ENCODE results near the gene CDHR1. TPM values are rescaled to one million over a fixed set of nuclear protein-coding genes. Genes with fewer than 3 reads are reported as not detected.

Gene CDHR1
- total RNA-seq, 1 donor from 2014 or later: 0.96 TPM

GRCh38 chr10:84205853-84206525, 11.7 kb downstream of the CDHR1 start:
- DNase-seq (ENCODE audit: low spot score, unreplicated experiment): no peak
- Mint-ChIP-seq H3K9me3 (ENCODE audit: low read depth) (no peaks in the 10 kb centered on the region), H3K4me3 (ENCODE audit: low read depth) (no peak overlapping the region), H3K36me3 (ENCODE audit: insufficient read depth) (no peaks in the 10 kb centered on the region), H3K27me3 (peaks cover 30% of the 10 kb centered on the region), H3K4me1 (ENCODE audit: low read depth) (no peaks in the 10 kb centered on the region), H3K27ac (no peak overlapping the region)
- TF ChIP-seq CTCF (IDR thresholded peaks at IDR 0.05; ENCODE audit: unreplicated experiment): no peak

GRCh38 chr10:84208023-84208422, 13.7 kb downstream of the CDHR1 start:
- H3K27me3 Mint-ChIP-seq: peaks cover 36% of the 10 kb centered on the region
- TF ChIP-seq CTCF (IDR thresholded peaks at IDR 0.05; ENCODE audit: unreplicated experiment): no peak
- H3K4me3 Mint-ChIP-seq (ENCODE audit: low read depth): no peak overlapping the region
- no peak overlapping the region for H3K27ac Mint-ChIP-seq
- H3K36me3 Mint-ChIP-seq (ENCODE audit: insufficient read depth): no peaks in the 10 kb centered on the region
- no peaks in the 10 kb centered on the region for H3K9me3 Mint-ChIP-seq (ENCODE audit: low read depth)
- no peak for DNase-seq (ENCODE audit: low spot score, unreplicated experiment)
- no peaks in the 10 kb centered on the region for H3K4me1 Mint-ChIP-seq (ENCODE audit: low read depth)

GRCh38 chr10:84211566-84211965, 17.2 kb downstream of the CDHR1 start:
- no peak overlapping the region for H3K27ac Mint-ChIP-seq
- no peaks in the 10 kb centered on the region for H3K9me3 Mint-ChIP-seq (ENCODE audit: low read depth)
- DNase-seq (ENCODE audit: low spot score, unreplicated experiment): no peak
- TF ChIP-seq CTCF (IDR thresholded peaks at IDR 0.05; ENCODE audit: unreplicated experiment): no peak
- no peak overlapping the region for H3K4me3 Mint-ChIP-seq (ENCODE audit: low read depth)
- H3K27me3 Mint-ChIP-seq: peaks cover 26% of the 10 kb centered on the region
- H3K4me1 Mint-ChIP-seq (ENCODE audit: low read depth): no peaks in the 10 kb centered on the region
- H3K36me3 Mint-ChIP-seq (ENCODE audit: insufficient read depth): no peaks in the 10 kb centered on the region

- Mint-ChIP-seq H3K4me1 (ENCODE audit: low read depth) (no peaks in the 10 kb centered on the region), H3K9me3 (ENCODE audit: low read depth) (no peaks in the 10 kb centered on the region), H3K27me3 (peaks cover 22% of the 10 kb centered on the region), H3K27ac (no peak overlapping the region), H3K36me3 (ENCODE audit: insufficient read depth) (no peaks in the 10 kb centered on the region), H3K4me3 (ENCODE audit: low read depth) (no peak overlapping the region)
- no peak for DNase-seq (ENCODE audit: low spot score, unreplicated experiment)
- no peak for TF ChIP-seq CTCF (IDR thresholded peaks at IDR 0.05; ENCODE audit: unreplicated experiment)
These were observed 17.7 kb downstream of the CDHR1 start for GRCh38 chr10:84212014-84212413.

- Mint-ChIP-seq H3K4me1 (ENCODE audit: low read depth) (no peaks in the 10 kb centered on the region), H3K27me3 (peaks cover 13% of the 10 kb centered on the region), H3K9me3 (ENCODE audit: low read depth) (no peaks in the 10 kb centered on the region), H3K4me3 (ENCODE audit: low read depth) (no peak overlapping the region), H3K27ac (no peak overlapping the region), H3K36me3 (ENCODE audit: insufficient read depth) (no peaks in the 10 kb centered on the region)
- TF ChIP-seq CTCF (IDR thresholded peaks at IDR 0.05; ENCODE audit: unreplicated experiment): no peak
- DNase-seq (ENCODE audit: low spot score, unreplicated experiment): no peak
These were observed 18.7 kb downstream of the CDHR1 start for GRCh38 chr10:84213076-84213475.

Data from progenitor cell of endocrine pancreas (in vitro differentiated cells).